Measurements from ENCODE around the gene MRPS34.

The MRPS34 gene

GRCh38 chr16:1781254-1781653 lies 8.3 kb upstream of the MRPS34 start:
- no peak for DNase-seq

- DNase-seq = no peak
These were observed 7.7 kb upstream of the MRPS34 start for GRCh38 chr16:1780677-1781072.

GRCh38 chr16:1779741-1780676 lies 7.1 kb upstream of the MRPS34 start:
- DNase-seq = no peak

- no peak for DNase-seq
These were observed 6.3 kb upstream of the MRPS34 start for GRCh38 chr16:1779234-1779701.

- DNase-seq = no peak
These were observed 5.6 kb upstream of the MRPS34 start for GRCh38 chr16:1778200-1779179.

GRCh38 chr16:1777375-1778199 lies 4.7 kb upstream of the MRPS34 start:
- DNase-seq = no peak

GRCh38 chr16:1776991-1777374 lies 4.0 kb upstream of the MRPS34 start:
- DNase-seq = no peak

GRCh38 chr16:1776672-1776955 lies 3.7 kb upstream of the MRPS34 start:
- DNase-seq = no peak

GRCh38 chr16:1775846-1776671 lies 3.1 kb upstream of the MRPS34 start:
- no peak for DNase-seq

GRCh38 chr16:1775006-1775845 lies 2.3 kb upstream of the MRPS34 start:
- no peak for DNase-seq

- DNase-seq = no peak
These were observed 1.5 kb upstream of the MRPS34 start for GRCh38 chr16:1774448-1774780.

- no peak for DNase-seq
These were observed 941 bp upstream of the MRPS34 start for GRCh38 chr16:1773703-1774447.

GRCh38 chr16:1772362-1772907 lies 499 bp downstream of the MRPS34 start, which contains the start of gene EME2:
EME2 (plus strand) TSS chr16:1772810; CDS start chr16:1773228, 418 bp downstream.
- peak; percentile 82 for DNase-seq

- DNase-seq = no peak
These were observed 1.0 kb downstream of the MRPS34 start for GRCh38 chr16:1771864-1772361.

- peak; percentile 91 for DNase-seq
These were observed 1.6 kb downstream of the MRPS34 start, which contains the start of gene NME3 for GRCh38 chr16:1771188-1771863. NME3 (minus strand) TSS chr16:1771543; CDS start chr16:1771534, 9 bp downstream.

GRCh38 chr16:1770328-1771187 lies 2.4 kb downstream of the MRPS34 start:
- DNase-seq = peak; percentile 78

GRCh38 chr16:1769402-1770300 lies 3.3 kb downstream of the MRPS34 start:
- DNase-seq = no peak

All from activated CD8-positive, alpha-beta memory T cell treated with anti-CD3 and anti-CD28 coated beads, Interleukin-2, amount 50 U/mL, for 48 hours (primary cell).